ENCODE results near the gene GAREM1. TPM values are rescaled to one million over a fixed set of nuclear protein-coding genes. Genes with fewer than 3 reads are reported as not detected.

GAREM1 gene
- total RNA-seq, 2 donors from 2014 or later = not detected

DNA sequence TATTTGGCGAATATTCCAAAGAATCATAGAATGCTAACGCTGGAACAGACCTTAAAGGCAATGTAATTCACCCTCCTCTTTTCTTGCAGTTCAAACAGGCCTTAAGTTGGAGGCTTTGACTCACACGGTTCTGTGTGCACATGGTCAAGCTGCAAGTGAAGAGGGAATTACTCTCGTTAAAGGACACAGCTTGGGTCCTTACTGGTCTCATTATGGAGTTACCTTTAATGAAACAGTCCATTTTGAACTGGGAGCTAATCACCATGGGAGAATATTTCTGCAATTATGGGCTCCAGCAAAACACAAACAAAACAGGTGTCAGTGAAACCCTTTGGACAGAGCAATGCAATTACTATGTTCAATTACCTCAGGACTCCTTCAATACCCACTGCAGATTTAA lies 135.5 kb downstream of the GAREM1 start:
- peaks cover 0 to 19% of the 10 kb centered on the region in 2 donors for H3K27me3 Mint-ChIP-seq
- ATAC-seq = no peak

DNA sequence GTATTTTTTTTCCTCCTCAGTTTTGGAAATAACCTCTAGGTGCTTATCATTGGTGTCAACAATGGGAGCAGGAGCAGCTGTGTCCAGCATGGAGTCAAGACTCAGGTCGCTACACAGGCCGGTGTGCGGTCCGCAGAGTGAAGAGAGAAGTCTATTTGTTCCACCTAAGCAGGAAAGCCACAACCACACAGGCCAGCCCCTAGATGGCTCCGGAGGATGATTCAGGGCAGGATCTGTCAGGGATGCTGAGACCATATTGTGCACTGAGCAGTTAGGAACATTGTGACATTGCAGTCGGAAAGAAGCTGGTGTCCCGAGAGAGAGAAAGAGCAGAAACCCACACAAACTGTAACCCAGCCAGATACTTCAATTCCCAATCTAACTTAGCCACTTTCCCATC lies 136.9 kb downstream of the GAREM1 start:
- Mint-ChIP-seq H3K27ac (no peak overlapping the region), H3K4me3 (no peak overlapping the region), H3K36me3 (no peaks in the 10 kb centered on the region), H3K9me3 (no peaks in the 10 kb centered on the region), H3K27me3 (peaks cover 0 to 8% of the 10 kb centered on the region in 2 donors), H3K4me1 (ENCODE audit: low read depth in 2 of 2) (no peaks in the 10 kb centered on the region)
- no peak for ATAC-seq
- no peak for DNase-seq (ENCODE audit: low spot score)

More for the DNA sequence above, 135.5 kb downstream of the GAREM1 start:
- Mint-ChIP-seq H3K4me3 (no peak overlapping the region), H3K9me3 (no peaks in the 10 kb centered on the region), H3K36me3 (no peaks in the 10 kb centered on the region), H3K4me1 (ENCODE audit: low read depth in 2 of 2) (no peaks in the 10 kb centered on the region), H3K27ac (no peak overlapping the region)
- no peak for DNase-seq (ENCODE audit: low spot score)

DNA sequence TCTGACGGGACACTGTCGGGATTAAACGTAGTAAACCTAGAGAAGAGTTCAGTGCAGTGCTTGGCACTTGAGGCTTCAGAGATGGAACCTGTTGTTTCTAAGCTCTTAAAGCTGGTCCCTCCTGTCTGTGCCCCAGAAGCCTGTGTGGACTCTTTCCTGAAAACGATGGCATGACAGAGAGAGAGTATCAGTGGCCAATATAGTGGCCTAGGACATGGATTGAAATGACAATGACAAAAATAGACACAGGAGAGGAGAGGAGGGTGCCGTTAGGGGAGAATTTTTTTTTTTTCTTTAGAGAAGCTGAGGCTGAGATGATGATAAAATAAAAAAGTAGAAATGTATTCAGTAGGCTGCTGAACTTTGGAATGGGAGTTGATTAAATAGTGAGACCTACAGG lies 138.0 kb downstream of the GAREM1 start:
- no peaks in the 10 kb centered on the region for H3K36me3 Mint-ChIP-seq
- no peaks in the 10 kb centered on the region for H3K9me3 Mint-ChIP-seq
- peaks cover 0 to 8% of the 10 kb centered on the region in 2 donors for H3K27me3 Mint-ChIP-seq
- ATAC-seq (no peak), DNase-seq (ENCODE audit: low spot score) (no peak)
- H3K4me1 Mint-ChIP-seq (ENCODE audit: low read depth in 2 of 2) = no peaks in the 10 kb centered on the region
- H3K4me3 Mint-ChIP-seq = no peak overlapping the region
- no peak overlapping the region for H3K27ac Mint-ChIP-seq

DNA sequence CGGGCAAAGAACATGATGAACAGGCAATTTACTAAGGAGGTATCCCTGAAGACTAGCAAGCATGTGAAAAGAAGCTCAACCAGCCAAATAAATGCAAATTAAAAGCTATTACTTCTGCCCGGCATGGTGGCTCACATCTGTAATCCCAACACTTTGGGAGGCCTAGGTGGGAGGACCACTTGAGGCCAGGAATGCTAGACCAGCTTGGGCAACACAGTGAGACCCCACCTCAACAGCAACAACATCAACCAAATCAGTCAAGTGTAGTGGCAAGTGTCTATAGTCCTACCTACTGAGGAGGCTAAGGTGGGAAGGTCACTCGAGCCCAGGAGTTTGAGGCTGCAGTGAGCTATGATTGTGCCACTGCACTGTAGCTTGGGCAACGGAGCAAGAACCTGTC lies 141.7 kb downstream of the GAREM1 start:
- Mint-ChIP-seq H3K4me1 (ENCODE audit: low read depth in 2 of 2) (no peaks in the 10 kb centered on the region), H3K27me3 (peaks cover 2 to 32% of the 10 kb centered on the region in 2 donors), H3K27ac (no peak overlapping the region), H3K36me3 (no peaks in the 10 kb centered on the region), H3K4me3 (no peak overlapping the region), H3K9me3 (no peaks in the 10 kb centered on the region)
- DNase-seq (ENCODE audit: low spot score) (no peak), ATAC-seq (no peak)

DNA sequence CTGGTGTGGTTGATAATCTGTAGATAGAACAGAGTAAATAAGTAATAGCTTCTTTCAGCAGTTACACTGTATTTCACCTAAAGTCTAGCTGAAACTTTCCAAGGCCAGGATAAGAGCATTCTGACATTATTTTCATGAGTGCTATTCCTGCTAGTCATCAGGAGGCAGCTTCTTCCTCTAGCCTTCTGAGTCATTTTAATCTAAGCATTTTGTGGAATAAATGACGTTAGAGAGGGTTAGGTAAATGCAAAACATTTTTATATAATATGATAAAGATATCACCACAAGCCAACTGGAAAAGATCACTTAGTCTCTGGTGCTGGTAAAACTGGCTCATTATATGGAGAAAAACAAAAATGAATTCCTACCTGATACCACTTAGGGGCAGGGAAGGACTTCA lies 142.3 kb downstream of the GAREM1 start:
- peaks cover 2 to 38% of the 10 kb centered on the region in 2 donors for H3K27me3 Mint-ChIP-seq
- no peaks in the 10 kb centered on the region for H3K9me3 Mint-ChIP-seq
- H3K27ac Mint-ChIP-seq = no peak overlapping the region
- ATAC-seq (no peak), DNase-seq (ENCODE audit: low spot score) (no peak)
- no peaks in the 10 kb centered on the region for H3K36me3 Mint-ChIP-seq
- H3K4me1 Mint-ChIP-seq (ENCODE audit: low read depth in 2 of 2) = no peaks in the 10 kb centered on the region
- no peak overlapping the region for H3K4me3 Mint-ChIP-seq

DNA sequence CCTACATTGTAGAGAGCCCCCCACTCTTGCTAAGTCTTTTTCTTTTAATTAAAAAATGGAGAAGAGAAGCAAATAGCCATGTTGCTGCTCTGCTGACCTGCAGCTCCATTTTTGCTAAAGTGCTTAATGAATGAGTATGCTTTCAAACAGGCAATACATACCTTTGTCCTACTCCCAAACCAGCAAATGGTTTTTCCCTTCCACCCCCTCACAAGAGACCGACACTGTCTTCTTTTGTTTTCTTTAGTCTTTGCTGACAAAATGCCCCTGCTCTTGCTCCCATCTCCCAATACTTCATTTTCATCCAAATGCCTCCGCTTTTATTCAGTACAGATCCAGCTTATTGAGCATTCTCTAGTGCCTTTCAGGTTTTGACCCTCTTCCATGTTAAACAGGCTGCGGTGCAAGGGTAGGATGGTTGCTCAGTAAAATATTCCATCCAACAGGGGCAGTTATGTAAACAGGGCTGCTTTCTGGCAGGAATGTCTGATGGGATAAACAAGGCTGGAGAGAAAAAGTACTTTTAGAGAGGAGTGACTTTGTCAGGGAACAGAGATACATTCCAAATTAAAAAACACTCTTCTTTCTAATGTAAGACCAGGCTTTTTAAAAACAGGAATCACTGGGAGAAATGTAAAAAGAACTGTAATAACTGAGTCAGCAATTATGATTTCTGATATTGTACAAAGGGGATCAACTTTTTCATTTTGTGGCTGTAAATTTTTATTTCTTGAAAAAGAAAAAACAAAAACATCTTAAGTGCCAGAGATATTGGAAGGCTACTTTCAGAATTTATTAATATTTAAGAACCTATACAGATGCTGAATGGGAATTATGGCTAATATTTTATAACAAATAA lies 144.0 kb downstream of the GAREM1 start:
- H3K27ac Mint-ChIP-seq = no peak overlapping the region
- no peak for ATAC-seq
- H3K36me3 Mint-ChIP-seq = no peaks in the 10 kb centered on the region
- H3K4me1 Mint-ChIP-seq (ENCODE audit: low read depth in 2 of 2) = no peaks in the 10 kb centered on the region
- no peak for DNase-seq (ENCODE audit: low spot score)
- H3K27me3 Mint-ChIP-seq = peaks cover 2 to 41% of the 10 kb centered on the region in 2 donors
- no peak overlapping the region for H3K4me3 Mint-ChIP-seq
- peaks cover under 1% of the 10 kb centered on the region for H3K9me3 Mint-ChIP-seq

DNA sequence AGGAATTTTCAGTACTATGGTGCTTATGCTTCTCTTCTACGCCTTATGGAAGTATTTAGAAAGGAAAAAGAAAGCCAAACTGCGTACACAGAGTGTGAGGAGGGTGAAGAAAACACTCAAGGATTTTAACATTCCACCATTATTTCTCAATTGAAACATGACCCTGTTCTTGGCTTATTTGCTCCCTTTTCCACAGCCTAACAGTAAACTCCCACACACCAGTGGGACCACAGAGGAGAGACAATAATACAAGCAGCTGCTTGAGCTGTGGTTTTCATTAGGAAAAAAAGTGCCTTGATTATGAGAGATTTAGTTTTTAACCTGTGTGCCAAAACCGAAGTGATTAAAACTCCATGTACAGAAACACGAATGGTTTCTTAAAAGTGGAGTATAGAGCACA lies 146.5 kb downstream of the GAREM1 start:
- ATAC-seq (no peak), DNase-seq (ENCODE audit: low spot score) (no peak)
- Mint-ChIP-seq H3K4me1 (ENCODE audit: low read depth in 2 of 2) (no peaks in the 10 kb centered on the region), H3K9me3 (peaks cover 6% of the 10 kb centered on the region), H3K4me3 (no peak overlapping the region), H3K27me3 (peaks cover 10 to 46% of the 10 kb centered on the region in 2 donors), H3K27ac (no peak overlapping the region), H3K36me3 (no peaks in the 10 kb centered on the region)

DNA sequence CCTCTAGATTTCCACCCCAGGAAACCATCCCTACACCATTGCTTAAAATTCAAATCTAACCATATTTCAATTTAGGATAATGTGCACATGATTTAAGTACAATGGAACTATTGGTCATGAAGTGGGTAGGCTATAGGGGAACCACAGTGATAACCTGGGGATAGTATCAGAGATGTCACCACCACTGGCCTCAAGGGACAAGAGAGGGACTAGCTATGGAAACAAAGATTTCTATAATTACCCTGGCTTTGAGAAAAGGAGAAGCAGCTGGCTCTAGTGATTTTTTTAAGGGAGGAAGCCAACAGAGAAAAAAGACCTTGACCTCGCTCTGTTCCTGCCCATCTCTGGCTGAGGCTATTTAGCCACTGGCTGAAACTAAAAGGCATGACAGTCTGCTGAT lies 148.9 kb downstream of the GAREM1 start:
- Mint-ChIP-seq H3K27ac (no peak overlapping the region), H3K4me3 (no peak overlapping the region), H3K27me3 (peaks cover 10 to 38% of the 10 kb centered on the region in 2 donors), H3K36me3 (no peaks in the 10 kb centered on the region), H3K9me3 (peaks cover 6% of the 10 kb centered on the region), H3K4me1 (ENCODE audit: low read depth in 2 of 2) (no peaks in the 10 kb centered on the region)
- DNase-seq (ENCODE audit: low spot score) = no peak
- no peak for ATAC-seq

DNA sequence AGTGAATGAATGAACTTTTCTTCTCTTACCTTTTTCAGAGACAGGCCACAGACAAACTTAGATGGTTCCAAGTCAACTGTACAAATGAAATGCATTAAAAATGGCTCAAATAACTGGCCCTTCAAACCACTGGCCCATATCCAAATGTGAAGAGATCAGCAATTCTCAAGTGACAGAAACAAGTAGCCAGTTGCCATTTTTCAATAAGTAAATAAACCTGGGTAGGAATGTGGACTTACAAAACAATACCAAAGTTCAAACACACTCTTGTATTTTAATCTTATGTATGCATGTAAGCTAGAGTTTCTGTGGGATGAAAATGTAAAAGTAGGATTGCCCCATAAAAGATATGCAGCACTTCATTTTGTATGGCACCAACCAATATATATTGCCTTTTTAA lies 151.6 kb downstream of the GAREM1 start:
- ATAC-seq (no peak), DNase-seq (ENCODE audit: low spot score) (no peak)
- H3K9me3 Mint-ChIP-seq = peaks cover 6% of the 10 kb centered on the region
- H3K27ac Mint-ChIP-seq = no peak overlapping the region
- no peak overlapping the region for H3K4me3 Mint-ChIP-seq
- H3K27me3 Mint-ChIP-seq = peaks cover 8 to 23% of the 10 kb centered on the region in 2 donors
- no peaks in the 10 kb centered on the region for H3K36me3 Mint-ChIP-seq
- no peaks in the 10 kb centered on the region for H3K4me1 Mint-ChIP-seq (ENCODE audit: low read depth in 2 of 2)

DNA sequence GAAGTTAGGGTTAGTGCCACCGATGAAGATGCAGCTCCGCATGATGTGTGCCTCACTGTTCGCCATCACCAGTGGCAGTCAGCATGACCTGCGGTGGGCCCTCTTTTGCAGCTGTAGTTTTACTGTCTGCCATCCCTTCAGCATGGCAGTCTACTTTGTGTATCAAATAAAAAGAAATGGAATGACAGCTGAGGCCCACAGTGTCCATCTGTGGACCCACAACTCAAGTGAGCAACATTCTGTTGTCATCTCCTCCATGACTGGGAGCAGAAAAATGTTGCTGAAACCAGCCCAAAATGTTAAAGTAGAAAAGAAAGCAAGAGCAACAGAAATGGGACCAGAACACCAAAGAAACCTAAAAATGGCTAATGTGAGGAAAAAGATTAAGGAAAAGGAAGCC lies 152.1 kb downstream of the GAREM1 start:
- peaks cover 6% of the 10 kb centered on the region for H3K9me3 Mint-ChIP-seq
- no peaks in the 10 kb centered on the region for H3K4me1 Mint-ChIP-seq (ENCODE audit: low read depth in 2 of 2)
- ATAC-seq = no peak
- H3K36me3 Mint-ChIP-seq = no peaks in the 10 kb centered on the region
- DNase-seq (ENCODE audit: low spot score) = no peak
- no peak overlapping the region for H3K27ac Mint-ChIP-seq
- no peak overlapping the region for H3K4me3 Mint-ChIP-seq
- H3K27me3 Mint-ChIP-seq = peaks cover 8 to 17% of the 10 kb centered on the region in 2 donors

DNA sequence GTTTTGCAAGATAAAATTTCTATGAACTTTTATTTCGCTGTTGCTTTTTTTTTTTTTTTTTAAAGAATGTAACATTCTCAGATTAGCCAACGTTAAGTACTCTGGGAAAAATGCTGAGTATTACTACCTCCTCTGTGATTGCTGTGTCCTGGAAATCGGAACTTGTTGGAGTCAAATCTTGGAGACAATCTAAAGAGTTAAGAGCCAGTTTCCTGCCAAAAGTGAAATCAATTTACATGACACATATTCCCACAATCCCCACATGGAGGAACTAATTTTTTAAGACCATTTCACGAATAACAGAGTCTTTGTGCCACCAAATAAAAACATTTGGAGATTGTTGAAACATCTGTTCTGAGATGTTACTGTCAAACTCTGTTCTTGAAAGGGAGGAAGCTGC lies 153.0 kb downstream of the GAREM1 start:
- Mint-ChIP-seq H3K4me1 (ENCODE audit: low read depth in 2 of 2) (no peaks in the 10 kb centered on the region), H3K4me3 (no peak overlapping the region), H3K27me3 (peaks cover 8 to 16% of the 10 kb centered on the region in 2 donors), H3K27ac (no peak overlapping the region), H3K36me3 (no peaks in the 10 kb centered on the region), H3K9me3 (peaks cover 6% of the 10 kb centered on the region)
- no peak for DNase-seq (ENCODE audit: low spot score)
- ATAC-seq = no peak

DNA sequence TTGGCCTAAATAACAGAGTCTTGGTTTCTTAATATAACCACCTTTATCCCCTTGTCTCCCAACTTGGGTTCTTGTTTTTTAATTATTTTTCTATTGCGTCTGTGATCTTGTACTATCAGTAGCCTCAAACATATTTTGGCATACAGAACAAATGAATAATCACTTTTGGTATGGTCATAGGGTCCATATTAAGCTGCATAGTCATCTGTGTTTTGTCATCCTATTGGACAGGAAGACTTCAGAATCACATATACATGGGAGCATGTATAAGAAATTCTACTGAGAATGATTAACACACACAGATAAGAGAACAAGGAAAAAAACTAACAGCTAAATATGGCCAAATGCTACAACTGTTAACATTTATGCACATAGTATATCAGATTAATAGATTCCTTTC lies 154.8 kb downstream of the GAREM1 start:
- no peaks in the 10 kb centered on the region for H3K9me3 Mint-ChIP-seq
- DNase-seq (ENCODE audit: low spot score) (no peak), ATAC-seq (no peak)
- H3K4me1 Mint-ChIP-seq (ENCODE audit: low read depth in 2 of 2) = no peaks in the 10 kb centered on the region
- H3K27me3 Mint-ChIP-seq = peaks cover 0 to under 1% of the 10 kb centered on the region in 2 donors
- no peak overlapping the region for H3K27ac Mint-ChIP-seq
- H3K4me3 Mint-ChIP-seq = no peak overlapping the region
- no peaks in the 10 kb centered on the region for H3K36me3 Mint-ChIP-seq

DNA sequence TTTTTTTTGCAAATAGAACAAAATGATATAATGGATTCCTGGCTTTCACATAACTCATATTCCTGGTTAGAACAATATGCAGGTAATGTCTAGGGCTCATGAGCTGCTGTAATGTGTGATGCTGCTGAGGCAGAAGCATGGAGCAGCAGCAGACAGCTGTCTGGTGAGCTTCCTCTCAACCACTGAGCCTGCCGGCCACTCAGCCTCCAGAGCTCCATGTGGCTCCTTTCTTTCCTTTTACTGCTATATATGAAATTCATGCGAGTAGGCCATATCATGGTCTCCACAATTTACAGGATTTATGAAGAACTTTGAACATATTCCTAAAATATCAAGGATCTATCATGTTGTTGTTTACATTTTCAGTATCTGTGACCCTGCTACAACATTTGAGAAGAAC lies 159.9 kb downstream of the GAREM1 start:
- Mint-ChIP-seq H3K36me3 (no peaks in the 10 kb centered on the region), H3K9me3 (no peaks in the 10 kb centered on the region), H3K4me3 (no peak overlapping the region), H3K27me3 (peaks cover 7 to 10% of the 10 kb centered on the region in 2 donors), H3K27ac (no peak overlapping the region), H3K4me1 (ENCODE audit: low read depth in 2 of 2) (no peaks in the 10 kb centered on the region)
- no peak for ATAC-seq
- DNase-seq (ENCODE audit: low spot score) = no peak

DNA sequence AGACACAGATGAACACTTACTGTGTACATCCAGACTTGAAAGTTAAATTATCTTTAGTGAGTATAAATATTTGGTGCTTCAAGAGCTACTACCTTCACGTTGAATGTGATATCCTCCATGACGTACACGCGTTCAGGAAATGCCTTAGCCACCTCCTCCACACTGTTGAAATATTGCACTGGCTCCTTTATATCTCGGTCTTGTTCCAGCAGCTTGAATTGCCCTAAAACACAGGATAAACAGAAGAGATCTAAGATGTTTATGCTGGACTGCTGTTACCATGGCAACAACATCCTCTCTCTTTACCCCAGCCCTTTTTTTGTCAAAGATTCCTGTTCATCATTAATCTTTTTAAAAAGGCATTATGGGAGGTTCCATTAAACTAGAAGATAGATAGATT lies 160.6 kb downstream of the GAREM1 start:
- H3K27me3 Mint-ChIP-seq = peaks cover 10 to 11% of the 10 kb centered on the region in 2 donors
- no peak overlapping the region for H3K27ac Mint-ChIP-seq
- ATAC-seq = no peak
- no peaks in the 10 kb centered on the region for H3K9me3 Mint-ChIP-seq
- no peak for DNase-seq (ENCODE audit: low spot score)
- H3K4me3 Mint-ChIP-seq = no peak overlapping the region
- H3K36me3 Mint-ChIP-seq = no peaks in the 10 kb centered on the region
- no peaks in the 10 kb centered on the region for H3K4me1 Mint-ChIP-seq (ENCODE audit: low read depth in 2 of 2)

Measured in natural killer cell treated with Interleukin-12 subunit alpha and Interleukin-12 subunit beta and Interleukin-15 and Interleukin-18, amount 100 ng/mL, for 72 hours (primary cell).